Adrenal gland (tissue), 12 donors: ENCODE measurements around the gene ITPA. TPM values are rescaled to one million over a fixed set of nuclear protein-coding genes. Genes with fewer than 3 reads are reported as not detected.
A peak's percentile ranks its signal among the peaks of the same experiment; 100 is the strongest.

Experiments
- DNase-seq, 7 donors: peaks; one replicate each; pipeline ENCODE4 v3.0.0-alpha.2; 2019 to 2020
- H3K27ac ChIP-seq, 5 donors: fragments of 200-600 bp; sonication (generic) in 4 of 5; 1 replicate in 3 of 5; 2 replicates in 2 of 5; pipeline versions ENCODE4 v1.5.1 to v1.8.0; 2016 to 2020; ENCODE audit warnings: mild to moderate bottlenecking in 1 of 5
- H3K27me3 ChIP-seq: fragments of 200-600 bp; 2 replicates; pipeline ENCODE4 v1.8.0; 2021
- H3K36me3 ChIP-seq, 2 donors: fragments of 200-600 bp; replicated peaks in 1 of 2; 1 replicate in 1 of 2; 2 replicates in 1 of 2; pipeline versions ENCODE4 v1.5.1 to v1.8.0; 2018 to 2022
- H3K4me1 ChIP-seq, 2 donors: fragments of 200-600 bp; replicated peaks in 1 of 2; 1 replicate in 1 of 2; 2 replicates in 1 of 2; pipeline versions ENCODE4 v1.5.1 to v1.8.0; 2018 to 2021
- H3K4me3 ChIP-seq, 4 donors: fragments of 200-600 bp; sonication (generic) in 3 of 4; one replicate each; pipeline ENCODE4 v1.5.1; 2016 to 2018
- H3K9me3 ChIP-seq, 3 donors: fragments of 200-600 bp; sonication (generic) in 1 of 3; replicated peaks in 1 of 3; 1 replicate in 2 of 3; 2 replicates in 1 of 3; pipeline versions ENCODE4 v1.5.1 to v1.8.0; 2016 to 2021
- POLR2A ChIP-seq, 2 donors: fragments of 450-650 bp; IDR thresholded peaks; one replicate each; pipeline ENCODE4 v1.6.1; 2017; ENCODE audit warnings: antibody characterized with exemption in 2 of 2, mild to moderate bottlenecking in 2 of 2, moderate library complexity in 1 of 2
- whole genome bisulfite sequencing, 4 donors: extraction: QIAGEN DNeasy Blood & Tissue Kit in 2 of 4; methylation state at CpG; one replicate each; pipeline versions ENCODE4 v1.1.5 to v1.1.7; 2013 to 2017; 5-methylcytosine and 5-hydroxymethylcytosine counted together
- intact Hi-C, 2 donors: fragments of 100-400 bp; cut with DNase I; formaldehyde crosslinking; loops; one replicate each; pipeline versions ENCODE4 v1.14.1 to v1.15.0; 2022 to 2023
- polyA plus RNA-seq, 3 donors: library from polyadenylated mRNA; stranded (reverse); fragments of 200-250 nt in 2 of 3; fragments of 350-450 nt in 1 of 3; fragmentation: Illumina TruSeq in 1 of 3; extraction: RNeasy Lipid Tissue Mini Kit (QIAGEN cat#74804) in 1 of 3; gene quantifications; one replicate each; pipeline ENCODE4 v1.2.3, GENCODE V29; 2013 to 2014
- total RNA-seq, 9 donors: library from RNA; depleted of rRNA in 4 of 9; stranded (reverse); fragments of >200 nt in 4 of 9; fragments of 120-200 nt in 1 of 9; fragmentation: NEBNext Ultra II Directional in 1 of 9; extraction: Animal tissue kit (Norgen Biotek cat#: 25700) in 1 of 9; gene quantifications; one replicate each; pipeline versions ENCODE4 v1.1.0 to v1.2.4, GENCODE V29; 2013 to 2023
- TF ChIP-seq, protein P1 (sequence below), 6 experiments: fragments of 450-650 bp in 4 of 6; fragments of 200-600 bp in 2 of 6; sonication (generic) in 1 of 6; IDR thresholded peaks; 1 replicate in 5 of 6; 2 replicates in 1 of 6; pipeline versions ENCODE4 v1.5.1 to v1.8.0; 2016 to 2021; ENCODE audit warnings: antibody characterized with exemption in 6 of 6, mild to moderate bottlenecking in 2 of 6, moderate library complexity in 1 of 6
- donor health status: healthy with polysubstance abuse.
- donor health status: Bipolar disorder and iron deficiency.
- donor health status: DM: yes; HTN: yes; CAD: no.
- donor health status: DM: no; HTN: no; CAD: no.
- donor health status: DM: no; HTN: no; CAD: no.
- donor health status: DM: yes; HTN: yes; CAD: no.

Gene ITPA
- total and polyA plus RNA-seq, 12 donors: 29.3 to 182 (median 62.5) TPM

DNA sequence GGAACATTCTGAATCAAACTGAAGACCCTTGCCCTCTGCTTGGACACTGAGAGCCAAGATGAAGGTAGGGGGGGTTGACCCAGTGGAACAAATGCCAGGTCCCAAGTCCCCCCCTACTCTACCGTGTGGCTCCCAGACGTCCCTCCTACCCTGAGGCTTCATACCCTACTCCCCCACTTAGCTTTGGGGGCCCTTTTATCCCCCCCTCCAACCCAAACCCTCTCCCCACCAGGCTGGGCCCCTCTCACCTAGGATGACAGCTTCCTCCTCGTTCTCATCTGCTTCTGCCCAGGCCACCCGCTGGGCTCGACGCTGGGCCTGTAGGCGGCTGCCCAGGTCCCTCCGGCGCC is 6.4 kb upstream of the ITPA start:
- peaks cover 10 to 13% of the 10 kb centered on the region in 2 donors for H3K4me1 ChIP-seq
- H3K9me3 ChIP-seq: no peaks in the 10 kb centered on the region
- H3K36me3 ChIP-seq: peaks cover 0 to 23% of the 10 kb centered on the region in 2 donors
- 41 to 57% (median 52%) methylated on average over 4 to 9 of the region's 9 CpGs for WGBS, 4 donors
- intact Hi-C loops: no loop called here
- peak overlapping the region in 2 of 4 donors; percentile 85 to 86 for H3K4me3 ChIP-seq
- TF ChIP-seq, protein P1, sequence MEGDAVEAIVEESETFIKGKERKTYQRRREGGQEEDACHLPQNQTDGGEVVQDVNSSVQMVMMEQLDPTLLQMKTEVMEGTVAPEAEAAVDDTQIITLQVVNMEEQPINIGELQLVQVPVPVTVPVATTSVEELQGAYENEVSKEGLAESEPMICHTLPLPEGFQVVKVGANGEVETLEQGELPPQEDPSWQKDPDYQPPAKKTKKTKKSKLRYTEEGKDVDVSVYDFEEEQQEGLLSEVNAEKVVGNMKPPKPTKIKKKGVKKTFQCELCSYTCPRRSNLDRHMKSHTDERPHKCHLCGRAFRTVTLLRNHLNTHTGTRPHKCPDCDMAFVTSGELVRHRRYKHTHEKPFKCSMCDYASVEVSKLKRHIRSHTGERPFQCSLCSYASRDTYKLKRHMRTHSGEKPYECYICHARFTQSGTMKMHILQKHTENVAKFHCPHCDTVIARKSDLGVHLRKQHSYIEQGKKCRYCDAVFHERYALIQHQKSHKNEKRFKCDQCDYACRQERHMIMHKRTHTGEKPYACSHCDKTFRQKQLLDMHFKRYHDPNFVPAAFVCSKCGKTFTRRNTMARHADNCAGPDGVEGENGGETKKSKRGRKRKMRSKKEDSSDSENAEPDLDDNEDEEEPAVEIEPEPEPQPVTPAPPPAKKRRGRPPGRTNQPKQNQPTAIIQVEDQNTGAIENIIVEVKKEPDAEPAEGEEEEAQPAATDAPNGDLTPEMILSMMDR (IDR thresholded peaks at IDR 0.05): no peak
- no peak for TF ChIP-seq POLR2A (IDR thresholded peaks at IDR 0.05)
- peak overlapping the region in 2 of 5 donors; percentile 86 for H3K27ac ChIP-seq
- H3K27me3 ChIP-seq: no peaks in the 10 kb centered on the region
- DNase-seq: no peak

GRCh38 chr20:3203315-3204123 is 5.8 kb upstream of the ITPA start:
- peaks cover 13% of the 10 kb centered on the region in 2 donors for H3K4me1 ChIP-seq
- DNase-seq: peak in 6 of 7 donors; percentile 35 to 66 (median 48)
- 6 to 8% (median 7%) methylated on average over 17 to 31 of the region's 31 CpGs for WGBS, 4 donors
- intact Hi-C loops: no loop called here
- TF ChIP-seq, protein P1 (IDR thresholded peaks at IDR 0.05): no peak
- no peak for TF ChIP-seq POLR2A (IDR thresholded peaks at IDR 0.05)
- H3K27me3 ChIP-seq: no peaks in the 10 kb centered on the region
- no peaks in the 10 kb centered on the region for H3K9me3 ChIP-seq
- peaks cover 0 to 23% of the 10 kb centered on the region in 2 donors for H3K36me3 ChIP-seq
- H3K4me3 ChIP-seq: peak overlapping the region; percentile 55 to 86 (median 76)
- H3K27ac ChIP-seq: peak overlapping the region; percentile 10 to 92 (median 86)

DNA sequence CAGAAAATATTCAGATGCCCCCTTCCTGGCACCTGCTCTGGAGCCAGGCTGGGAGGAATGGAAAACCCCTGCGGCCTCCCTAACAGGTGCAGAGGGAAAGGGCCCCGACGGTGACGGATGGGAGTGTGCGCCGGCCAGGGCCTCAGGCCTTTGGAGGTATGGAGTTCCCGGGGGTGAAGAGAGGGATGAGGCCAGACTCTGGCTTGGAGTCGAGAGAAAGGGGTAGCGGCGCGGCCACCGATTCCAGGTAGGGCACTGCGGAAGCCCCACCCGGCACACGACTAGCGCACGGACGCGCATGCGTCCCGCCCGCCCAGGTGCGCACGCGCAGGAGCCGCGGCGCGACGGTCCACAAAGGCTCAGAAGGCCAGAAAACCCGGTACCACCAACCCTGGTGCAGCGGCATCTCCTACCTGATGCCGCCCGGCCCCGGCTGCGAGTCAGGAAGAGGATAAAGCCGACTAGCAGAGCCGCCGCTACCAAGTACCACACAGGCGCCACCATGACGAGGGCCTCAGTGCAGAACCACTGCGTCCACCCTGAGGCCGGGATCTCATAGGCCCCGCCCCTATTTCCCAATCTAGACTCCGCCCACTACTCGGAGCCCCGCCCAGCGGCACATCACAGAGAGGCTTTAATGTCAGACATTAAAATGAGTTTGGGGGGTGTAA is 5.0 kb upstream of the ITPA start, which contains the start of gene DDRGK1:
Gene DDRGK1 (minus strand): TSS at position 559 of the 671 bp plus-strand sequence. CDS start 55 bp downstream, at position 504.
- WGBS, 4 donors: 0 to 2% (median 1%) methylated on average over 9 to 48 of the region's 48 CpGs
- intact Hi-C loops: no loop called here
- peak; percentile 83 to 96 (median 89) for DNase-seq

More for the DNA sequence above, 5.0 kb upstream of the ITPA start, which contains the start of gene DDRGK1:
- Histone ChIP-seq H3K36me3 (peaks cover 0 to 16% of the 10 kb centered on the region in 2 donors), H3K4me1 (peaks cover 13 to 14% of the 10 kb centered on the region in 2 donors), H3K4me3 (peak within 1 kb of the TSS; percentile 55 to 86 (median 76)), H3K27me3 (no peaks in the 10 kb centered on the region), H3K9me3 (no peaks in the 10 kb centered on the region), H3K27ac (peak within 1 kb of the TSS; percentile 86 to 92 (median 86))
- peak; percentile 31 to 78 for TF ChIP-seq POLR2A (IDR thresholded peaks at IDR 0.05)
- TF ChIP-seq, protein P1 (IDR thresholded peaks at IDR 0.05): no peak
